ENCODE results near the gene OPCML. TPM values are rescaled to one million over a fixed set of nuclear protein-coding genes. Genes with fewer than 3 reads are reported as not detected.
A peak's percentile ranks its signal among the peaks of the same experiment; 100 is the strongest.

OPCML gene
- total and polyA plus RNA-seq, 4 donors: under 0.01 to 0.01 TPM; not detected in 2

GRCh38 chr11:132556316-132556715, 976.0 kb downstream of the OPCML start:
- H3K9me3 ChIP-seq (ENCODE audit: control insufficient read depth in 4 of 4, low read length in 3 of 4): peaks cover 0 to 2% (median under 1%) of the 10 kb centered on the region in 4 donors
- no peaks in the 10 kb centered on the region for H3K36me3 ChIP-seq (ENCODE audit: control insufficient read depth in 4 of 4, insufficient read depth in 3 of 4, low read depth in 1 of 4, low read length in 3 of 4)
- TF ChIP-seq RAD21 (IDR thresholded peaks at IDR 0.05) (no peak), EGR1 (IDR thresholded peaks at IDR 0.05; ENCODE audit: low read depth in 2 of 2) (no peak)
- H3K9ac ChIP-seq (ENCODE audit: low read depth in 1 of 2, low read length in 2 of 2): no peak overlapping the region
- H3K27ac ChIP-seq (ENCODE audit: low read depth in 1 of 2, low read length in 2 of 2): no peak overlapping the region
- no peak for DNase-seq (ENCODE audit: low spot score)
- peaks cover 0 to 4% (median 2%) of the 10 kb centered on the region in 4 donors for H3K4me1 ChIP-seq (ENCODE audit: control insufficient read depth in 4 of 4, insufficient read depth in 4 of 4, low read length in 3 of 4)
- 58% methylated on average over 2 of the region's 2 CpGs for WGBS
- no peak overlapping the region for H3K4me3 ChIP-seq (ENCODE audit: low read depth in 1 of 3, low read length in 3 of 3)
- H3K27me3 ChIP-seq (ENCODE audit: control insufficient read depth in 4 of 4, insufficient read depth in 4 of 4, low read length in 3 of 4): no peaks in the 10 kb centered on the region

GRCh38 chr11:132555617-132556016, 976.7 kb downstream of the OPCML start:
- Histone ChIP-seq H3K4me3 (ENCODE audit: low read depth in 1 of 3, low read length in 3 of 3) (no peak overlapping the region), H3K27ac (ENCODE audit: low read depth in 1 of 2, low read length in 2 of 2) (no peak overlapping the region), H3K27me3 (ENCODE audit: control insufficient read depth in 4 of 4, insufficient read depth in 4 of 4, low read length in 3 of 4) (no peaks in the 10 kb centered on the region), H3K36me3 (ENCODE audit: control insufficient read depth in 4 of 4, insufficient read depth in 3 of 4, low read depth in 1 of 4, low read length in 3 of 4) (no peaks in the 10 kb centered on the region), H3K9ac (ENCODE audit: low read depth in 1 of 2, low read length in 2 of 2) (no peak overlapping the region), H3K9me3 (ENCODE audit: control insufficient read depth in 4 of 4, low read length in 3 of 4) (peaks cover 0 to 4% (median 2%) of the 10 kb centered on the region in 4 donors), H3K4me1 (ENCODE audit: control insufficient read depth in 4 of 4, insufficient read depth in 4 of 4, low read length in 3 of 4) (peaks cover 0 to 4% (median 2%) of the 10 kb centered on the region in 4 donors)
- WGBS: 71% methylated on average over 3 of the region's 3 CpGs
- TF ChIP-seq EGR1 (IDR thresholded peaks at IDR 0.05; ENCODE audit: low read depth in 2 of 2) (no peak), RXRA (IDR thresholded peaks at IDR 0.05) (peak in 1 of 2 donors; percentile 25), HNF4A (conservative IDR thresholded peaks at IDR 0.05) (peak; percentile 53 to 79)
- DNase-seq (ENCODE audit: low spot score): no peak

GRCh38 chr11:132551016-132551415, 981.3 kb downstream of the OPCML start:
- Histone ChIP-seq H3K27me3 (ENCODE audit: control insufficient read depth in 4 of 4, insufficient read depth in 4 of 4, low read length in 3 of 4) (no peaks in the 10 kb centered on the region), H3K27ac (ENCODE audit: low read depth in 1 of 2, low read length in 2 of 2) (no peak overlapping the region), H3K9me3 (ENCODE audit: control insufficient read depth in 4 of 4, low read length in 3 of 4) (peaks cover 0 to 4% (median 3%) of the 10 kb centered on the region in 4 donors), H3K4me3 (ENCODE audit: low read depth in 1 of 3, low read length in 3 of 3) (no peak overlapping the region), H3K36me3 (ENCODE audit: control insufficient read depth in 4 of 4, insufficient read depth in 3 of 4, low read depth in 1 of 4, low read length in 3 of 4) (no peaks in the 10 kb centered on the region), H3K4me1 (ENCODE audit: control insufficient read depth in 4 of 4, insufficient read depth in 4 of 4, low read length in 3 of 4) (peaks cover 0 to 4% (median 2%) of the 10 kb centered on the region in 4 donors), H3K9ac (ENCODE audit: low read depth in 1 of 2, low read length in 2 of 2) (no peak overlapping the region)
- DNase-seq (ENCODE audit: low spot score): no peak
- no peak for TF ChIP-seq RXRA (IDR thresholded peaks at IDR 0.05)
- no peak for TF ChIP-seq ATF3 (IDR thresholded peaks at IDR 0.05)
- no peak for TF ChIP-seq YY1 (IDR thresholded peaks at IDR 0.05)
- TF ChIP-seq FOXA2 (IDR thresholded peaks at IDR 0.05): no peak
- TF ChIP-seq SP1 (IDR thresholded peaks at IDR 0.05): no peak
- 96% methylated on average over 5 of the region's 5 CpGs for WGBS

GRCh38 chr11:132549561-132549960, 982.7 kb downstream of the OPCML start:
- Histone ChIP-seq H3K27me3 (ENCODE audit: control insufficient read depth in 4 of 4, insufficient read depth in 4 of 4, low read length in 3 of 4) (no peaks in the 10 kb centered on the region), H3K9ac (ENCODE audit: low read depth in 1 of 2, low read length in 2 of 2) (no peak overlapping the region), H3K4me3 (ENCODE audit: low read depth in 1 of 3, low read length in 3 of 3) (no peak overlapping the region), H3K4me1 (ENCODE audit: control insufficient read depth in 4 of 4, insufficient read depth in 4 of 4, low read length in 3 of 4) (no peaks in the 10 kb centered on the region), H3K27ac (ENCODE audit: low read depth in 1 of 2, low read length in 2 of 2) (no peak overlapping the region), H3K9me3 (ENCODE audit: control insufficient read depth in 4 of 4, low read length in 3 of 4) (peaks cover 0 to 4% (median 4%) of the 10 kb centered on the region in 4 donors), H3K36me3 (ENCODE audit: control insufficient read depth in 4 of 4, insufficient read depth in 3 of 4, low read depth in 1 of 4, low read length in 3 of 4) (no peaks in the 10 kb centered on the region)
- WGBS: 88% methylated on average over 6 of the region's 6 CpGs
- no peak for TF ChIP-seq ZBTB33 (IDR thresholded peaks at IDR 0.05)
- TF ChIP-seq EGR1 (IDR thresholded peaks at IDR 0.05; ENCODE audit: low read depth in 2 of 2): no peak
- no peak for TF ChIP-seq FOXA1 (IDR thresholded peaks at IDR 0.05)
- no peak for TF ChIP-seq MAX (IDR thresholded peaks at IDR 0.05)
- TF ChIP-seq TAF1 (conservative IDR thresholded peaks at IDR 0.05): no peak
- TF ChIP-seq NR2F2 (IDR thresholded peaks at IDR 0.05): no peak
- TF ChIP-seq REST (IDR thresholded peaks at IDR 0.05): no peak
- DNase-seq (ENCODE audit: low spot score): no peak
